Nephron progenitor cell (in vitro differentiated cells): ENCODE measurements around the gene RGL1.

Experiments used
- DNase-seq: peaks from one replicate; pipeline ENCODE4 v3.0.0; 2021
- H3K27ac Mint-ChIP-seq: 2 replicates; pipeline ENCODE4 v1.8.0; 2021; ENCODE audit warnings: mild to moderate bottlenecking, moderate library complexity, mixed read lengths
- H3K27me3 Mint-ChIP-seq: 2 replicates; pipeline ENCODE4 v1.8.0; 2021; ENCODE audit warnings: mild to moderate bottlenecking, low read depth, mixed read lengths; ENCODE audit not compliant: poor library complexity
- H3K36me3 Mint-ChIP-seq: 2 replicates; pipeline ENCODE4 v1.8.0; 2021; ENCODE audit warnings: low read depth, mixed read lengths
- H3K4me1 Mint-ChIP-seq: 2 replicates; pipeline ENCODE4 v1.8.0; 2021; ENCODE audit warnings: mixed read lengths
- H3K4me3 Mint-ChIP-seq: 2 replicates; pipeline ENCODE4 v1.8.0; 2021; ENCODE audit warnings: mild to moderate bottlenecking, moderate library complexity, mixed read lengths
- H3K9me3 Mint-ChIP-seq: 2 replicates; pipeline ENCODE4 v1.8.0; 2021; ENCODE audit warnings: mild to moderate bottlenecking, moderate library complexity, mixed read lengths
- TF ChIP-seq, protein P1 (sequence below): fragments of 200-600 bp; sonication (generic); IDR thresholded peaks from 2 replicates; pipeline ENCODE4 v1.5.0; 2021; ENCODE audit warnings: antibody characterized with exemption

The RGL1 gene

DNA sequence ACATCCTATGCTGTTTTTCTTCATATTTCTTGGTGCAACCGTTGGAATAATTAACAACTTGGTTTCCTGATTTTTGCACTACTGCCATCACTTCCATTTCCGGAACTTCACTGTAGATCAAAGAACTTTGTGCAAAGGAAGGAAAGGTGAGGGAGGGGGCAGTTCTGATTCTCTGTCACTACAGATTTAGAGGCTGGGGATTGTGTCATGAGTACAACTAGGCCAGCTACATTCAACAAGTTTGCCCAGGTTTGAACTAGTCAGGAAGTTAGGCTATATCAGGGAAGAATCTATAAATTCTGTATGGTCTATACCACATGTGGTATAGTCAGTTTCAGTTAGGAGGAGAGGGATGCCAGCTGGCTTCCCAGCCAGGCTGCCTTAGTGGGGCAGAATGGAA is 84.2 kb downstream of the RGL1 start:
- peaks cover 18% of the 10 kb centered on the region for H3K4me1 Mint-ChIP-seq
- peaks cover 47% of the 10 kb centered on the region for H3K36me3 Mint-ChIP-seq
- no peaks in the 10 kb centered on the region for H3K9me3 Mint-ChIP-seq
- peaks cover 6% of the 10 kb centered on the region for H3K27me3 Mint-ChIP-seq
- DNase-seq = no peak
- H3K4me3 Mint-ChIP-seq = no peak overlapping the region
- no peak overlapping the region for H3K27ac Mint-ChIP-seq
- TF ChIP-seq, protein P1, sequence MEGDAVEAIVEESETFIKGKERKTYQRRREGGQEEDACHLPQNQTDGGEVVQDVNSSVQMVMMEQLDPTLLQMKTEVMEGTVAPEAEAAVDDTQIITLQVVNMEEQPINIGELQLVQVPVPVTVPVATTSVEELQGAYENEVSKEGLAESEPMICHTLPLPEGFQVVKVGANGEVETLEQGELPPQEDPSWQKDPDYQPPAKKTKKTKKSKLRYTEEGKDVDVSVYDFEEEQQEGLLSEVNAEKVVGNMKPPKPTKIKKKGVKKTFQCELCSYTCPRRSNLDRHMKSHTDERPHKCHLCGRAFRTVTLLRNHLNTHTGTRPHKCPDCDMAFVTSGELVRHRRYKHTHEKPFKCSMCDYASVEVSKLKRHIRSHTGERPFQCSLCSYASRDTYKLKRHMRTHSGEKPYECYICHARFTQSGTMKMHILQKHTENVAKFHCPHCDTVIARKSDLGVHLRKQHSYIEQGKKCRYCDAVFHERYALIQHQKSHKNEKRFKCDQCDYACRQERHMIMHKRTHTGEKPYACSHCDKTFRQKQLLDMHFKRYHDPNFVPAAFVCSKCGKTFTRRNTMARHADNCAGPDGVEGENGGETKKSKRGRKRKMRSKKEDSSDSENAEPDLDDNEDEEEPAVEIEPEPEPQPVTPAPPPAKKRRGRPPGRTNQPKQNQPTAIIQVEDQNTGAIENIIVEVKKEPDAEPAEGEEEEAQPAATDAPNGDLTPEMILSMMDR = no peak

DNA sequence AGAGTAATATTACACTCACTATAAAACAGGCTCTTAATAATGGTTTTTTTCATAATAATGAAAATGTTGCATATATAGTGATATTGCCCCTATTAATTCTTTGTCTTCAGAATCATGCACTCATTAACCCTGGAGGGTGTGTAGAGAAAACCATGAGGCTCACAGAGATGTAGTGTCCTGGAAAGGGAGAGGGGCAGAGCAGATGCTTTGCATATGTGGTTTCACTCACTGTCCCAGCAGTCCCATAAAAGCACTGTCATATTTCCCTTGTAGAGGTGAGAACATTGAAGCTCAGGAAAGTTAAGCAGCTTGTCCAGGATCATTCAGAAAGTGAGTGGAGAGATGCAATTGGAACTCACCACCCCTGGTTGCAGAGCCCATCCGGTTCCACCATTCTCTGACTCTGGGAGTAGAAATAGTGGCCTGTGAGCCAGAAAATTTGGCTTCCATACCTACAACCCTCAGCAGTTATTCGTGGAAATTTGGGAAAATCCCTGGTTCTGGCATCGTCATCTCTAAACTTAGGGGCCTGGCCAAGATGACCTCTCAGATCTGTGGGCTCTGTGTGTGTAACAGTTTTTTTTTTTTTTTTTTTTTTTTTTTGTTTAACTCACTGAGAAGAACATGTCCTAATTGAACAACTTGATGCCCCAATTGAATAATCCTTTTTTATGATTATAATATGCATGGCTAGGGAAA is 86.4 kb downstream of the RGL1 start:
- TF ChIP-seq, protein P1 = no peak
- Mint-ChIP-seq H3K27me3 (peaks cover 3% of the 10 kb centered on the region), H3K4me1 (peaks cover 10% of the 10 kb centered on the region), H3K4me3 (no peak overlapping the region), H3K27ac (no peak overlapping the region), H3K36me3 (peaks cover 40% of the 10 kb centered on the region), H3K9me3 (no peaks in the 10 kb centered on the region)
- DNase-seq = no peak

DNA sequence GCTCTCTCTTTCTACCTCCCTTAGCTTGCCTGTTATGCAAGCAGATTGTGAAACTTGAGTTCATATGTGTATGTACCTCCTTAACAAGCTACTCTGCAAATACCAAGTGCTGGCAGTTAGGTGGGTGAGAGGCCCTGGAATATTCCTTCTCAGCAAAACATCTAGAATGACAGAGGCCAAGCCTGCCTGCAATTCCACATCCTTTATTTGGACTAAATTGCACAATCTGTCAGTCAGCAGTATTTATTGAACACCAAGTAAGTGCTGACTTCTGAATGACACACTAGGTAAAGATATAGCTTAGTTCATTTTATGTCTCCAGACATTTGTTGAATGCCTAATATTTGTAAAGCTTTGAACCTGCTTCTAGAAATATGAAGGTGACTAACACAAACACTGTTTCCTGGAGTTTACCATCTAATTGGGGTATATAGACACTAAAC is 87.5 kb downstream of the RGL1 start:
- TF ChIP-seq, protein P1 = no peak
- peaks cover 3% of the 10 kb centered on the region for H3K27me3 Mint-ChIP-seq
- H3K27ac Mint-ChIP-seq = no peak overlapping the region
- DNase-seq = no peak
- H3K4me1 Mint-ChIP-seq = peaks cover 10% of the 10 kb centered on the region
- H3K9me3 Mint-ChIP-seq = no peaks in the 10 kb centered on the region
- H3K36me3 Mint-ChIP-seq = peaks cover 50% of the 10 kb centered on the region
- no peak overlapping the region for H3K4me3 Mint-ChIP-seq

DNA sequence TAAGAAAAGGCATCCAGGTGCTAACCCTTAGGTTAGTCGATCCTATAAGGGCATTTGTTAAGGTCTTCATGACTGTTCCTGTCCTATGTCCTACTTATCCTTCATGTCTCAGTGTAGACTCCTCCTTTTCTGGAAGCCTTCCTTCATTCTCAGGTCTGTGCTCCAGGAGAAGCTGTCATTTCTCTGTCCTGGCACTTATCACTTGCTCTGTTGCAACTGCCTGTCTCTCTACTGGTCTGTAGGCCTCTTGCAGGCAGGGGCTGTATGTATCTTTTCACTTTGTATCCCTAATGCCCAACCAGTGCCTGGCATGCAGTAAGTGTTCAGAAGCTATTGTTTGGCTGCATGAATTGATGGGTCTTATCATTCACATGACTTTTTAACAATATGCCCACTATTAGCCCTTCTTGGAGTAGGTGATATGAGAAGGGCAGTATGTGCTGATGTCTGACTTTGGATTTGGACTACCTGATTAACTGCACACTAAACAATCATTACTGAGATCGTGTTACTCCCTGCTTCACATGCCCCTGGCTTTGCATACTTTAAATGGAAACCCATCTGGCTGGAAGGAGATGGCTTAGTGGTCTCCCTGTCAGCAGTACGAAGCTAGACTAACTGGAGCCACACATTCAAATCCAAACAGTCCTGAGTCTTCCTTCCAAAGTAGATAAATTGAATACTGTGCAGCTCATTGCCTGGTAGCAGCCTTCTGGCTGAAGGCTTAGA is 88.8 kb downstream of the RGL1 start:
- TF ChIP-seq, protein P1 = no peak
- Mint-ChIP-seq H3K4me3 (no peak overlapping the region), H3K36me3 (peaks cover 61% of the 10 kb centered on the region), H3K27ac (no peak overlapping the region), H3K4me1 (peaks cover 14% of the 10 kb centered on the region), H3K9me3 (no peaks in the 10 kb centered on the region), H3K27me3 (peaks cover 3% of the 10 kb centered on the region)
- no peak for DNase-seq

DNA sequence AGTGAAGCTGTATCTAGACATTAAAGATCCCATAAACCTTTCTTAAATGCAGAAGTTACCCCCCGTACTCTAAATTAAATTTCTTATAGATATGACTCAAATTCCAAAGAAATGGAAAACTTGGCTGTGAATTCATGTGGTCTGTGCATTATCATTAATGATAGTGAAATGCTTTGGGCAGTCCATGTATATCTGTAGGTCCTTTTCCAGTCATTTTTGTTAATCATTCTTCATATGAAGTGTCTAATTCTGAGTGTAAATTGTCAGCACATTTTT is 89.3 kb downstream of the RGL1 start:
- peaks cover 3% of the 10 kb centered on the region for H3K27me3 Mint-ChIP-seq
- peaks cover 14% of the 10 kb centered on the region for H3K4me1 Mint-ChIP-seq
- no peak for DNase-seq
- H3K4me3 Mint-ChIP-seq = no peak overlapping the region
- TF ChIP-seq, protein P1 = no peak
- no peaks in the 10 kb centered on the region for H3K9me3 Mint-ChIP-seq
- H3K36me3 Mint-ChIP-seq = peaks cover 66% of the 10 kb centered on the region
- no peak overlapping the region for H3K27ac Mint-ChIP-seq
